Stimulated activated CD4-positive, alpha-beta T cell treated with anti-CD3 and anti-CD28 coated beads, TNF-alpha, amount 100 ng/mL, for 1 hour (primary cell): ENCODE results near the gene EFCAB10.
"Not testable (repeated sequence)": the region's sequence is repeated elsewhere in the genome, so short reads cannot be mapped to it uniquely, and the experiment has no call there.

Experiments used
- DNase-seq, 3 donors: peaks; one replicate each; pipeline ENCODE4 v3.0.0-alpha.2; 2020; ENCODE audit warnings: low read depth in 3 of 3, low spot score in 1 of 3

Gene EFCAB10

GRCh38 chr7:105599551-105599950 lies 18.3 kb upstream of the EFCAB10 start:
- DNase-seq: no peak

DNA sequence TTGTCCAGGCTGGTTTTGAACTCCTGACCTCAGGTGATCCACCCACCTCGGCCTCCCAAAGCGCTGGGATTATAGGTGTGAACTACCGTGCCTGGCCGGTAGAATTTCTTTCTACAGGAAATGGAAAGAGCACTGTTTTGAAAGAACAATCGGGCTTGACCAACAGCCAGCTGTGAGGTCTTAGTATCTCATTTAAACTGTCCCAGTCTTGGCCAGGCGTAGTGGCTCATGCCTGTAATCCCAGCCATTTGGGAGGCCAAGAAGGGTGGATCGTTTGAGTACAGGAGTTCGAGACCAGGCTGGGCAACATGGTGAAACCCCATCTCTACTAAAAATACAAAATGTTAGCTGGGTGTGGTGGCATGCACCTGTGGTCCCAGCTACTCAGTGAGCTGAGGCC lies 17.8 kb upstream of the EFCAB10 start:
- not testable (repeated sequence) for DNase-seq

- DNase-seq: no peak
Observed at GRCh38 chr7:105596866-105597265, 15.6 kb upstream of the EFCAB10 start.

GRCh38 chr7:105594034-105594433 lies 12.7 kb upstream of the EFCAB10 start:
- DNase-seq: no peak

DNA sequence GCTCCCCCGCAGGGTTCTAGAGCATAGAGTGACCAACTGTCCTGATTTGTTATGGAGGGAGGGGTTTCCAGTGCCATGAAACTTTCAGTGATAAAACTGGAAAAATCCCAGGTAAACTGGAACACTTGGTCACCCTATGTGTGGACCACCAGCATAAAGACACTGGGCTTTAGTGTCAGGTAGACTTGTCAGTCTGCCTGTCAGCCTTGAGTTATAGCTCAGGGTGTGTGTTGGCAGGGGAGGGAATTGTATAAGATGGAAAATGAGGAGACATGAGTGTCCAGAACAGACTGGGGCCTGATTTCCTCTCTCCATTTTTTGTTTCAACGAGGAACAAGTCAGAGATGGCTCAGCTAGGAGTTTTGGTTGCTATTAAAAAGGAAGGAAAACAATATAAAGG lies 10.2 kb upstream of the EFCAB10 start:
- no peak for DNase-seq

- DNase-seq: no peak
Observed at GRCh38 chr7:105590793-105591192, 9.5 kb upstream of the EFCAB10 start.

- DNase-seq: peak; percentile 2 to 14 (median 4)
Observed at GRCh38 chr7:105589356-105590077, 8.2 kb upstream of the EFCAB10 start.

GRCh38 chr7:105587909-105588635 lies 6.8 kb upstream of the EFCAB10 start:
- no peak for DNase-seq

- no peak for DNase-seq
Observed at GRCh38 chr7:105585850-105586500, 4.7 kb upstream of the EFCAB10 start.

DNA sequence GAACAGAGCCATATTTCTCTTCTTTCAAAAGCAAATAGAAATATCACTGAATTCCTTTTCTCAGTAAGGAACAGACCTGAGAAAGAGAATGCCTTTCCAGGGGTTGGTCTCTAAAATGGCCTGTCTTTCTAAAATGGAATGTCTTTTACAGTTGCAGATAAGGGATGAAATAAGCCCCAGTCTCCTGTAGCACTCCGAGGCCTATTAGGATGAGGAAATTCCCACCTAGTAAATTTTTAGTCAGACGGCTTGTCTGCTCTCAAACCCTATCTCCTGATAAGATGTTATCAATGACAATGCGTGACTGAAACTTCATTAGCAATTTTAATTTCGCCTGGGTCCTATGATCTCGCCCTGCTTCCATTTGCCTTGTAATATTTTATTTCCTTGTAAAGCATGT lies 2.9 kb upstream of the EFCAB10 start:
- DNase-seq: no peak

DNA sequence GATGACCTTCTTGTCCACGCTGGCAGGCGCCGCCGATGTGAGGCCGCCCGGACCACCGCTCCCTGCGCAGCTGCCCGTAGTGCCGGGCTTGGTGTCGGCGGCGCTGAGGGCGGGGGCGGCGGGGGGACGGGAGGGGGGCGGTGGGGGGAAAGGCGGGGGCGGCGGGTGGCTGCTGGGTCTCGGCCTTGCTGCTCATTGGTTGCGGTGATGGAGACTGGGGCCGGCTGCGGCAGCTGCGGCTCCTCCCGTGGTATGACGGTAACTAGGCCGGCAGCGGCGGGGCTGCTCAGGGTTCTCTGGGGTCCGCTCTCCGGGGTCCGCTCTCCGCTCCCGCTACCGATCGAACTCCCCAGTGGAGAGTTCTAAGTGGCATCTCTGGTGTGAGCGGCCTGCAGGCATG lies 1.8 kb upstream of the EFCAB10 start:
- DNase-seq: no peak

GRCh38 chr7:105580022-105580740 lies 1.1 kb downstream of the EFCAB10 start:
- DNase-seq: no peak

DNA sequence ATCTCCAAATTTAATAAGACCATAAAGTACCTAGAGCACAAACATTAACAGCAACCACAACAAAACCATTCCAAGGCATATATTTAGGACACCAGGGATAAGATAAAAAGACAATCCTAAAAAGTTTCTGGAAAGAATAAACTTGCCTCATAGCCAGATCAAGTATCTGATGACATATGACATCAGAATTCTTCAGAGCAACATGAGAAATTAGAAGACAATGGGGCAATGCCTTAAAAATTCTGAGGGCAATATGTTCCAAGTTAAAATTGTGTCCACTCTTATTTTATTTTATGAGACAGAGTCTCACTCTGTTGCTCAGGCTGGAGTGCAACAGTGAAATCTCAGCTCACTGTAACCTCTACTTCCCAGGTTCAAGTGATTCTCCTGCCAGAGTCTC lies 2.8 kb downstream of the EFCAB10 start:
- DNase-seq: no peak

DNA sequence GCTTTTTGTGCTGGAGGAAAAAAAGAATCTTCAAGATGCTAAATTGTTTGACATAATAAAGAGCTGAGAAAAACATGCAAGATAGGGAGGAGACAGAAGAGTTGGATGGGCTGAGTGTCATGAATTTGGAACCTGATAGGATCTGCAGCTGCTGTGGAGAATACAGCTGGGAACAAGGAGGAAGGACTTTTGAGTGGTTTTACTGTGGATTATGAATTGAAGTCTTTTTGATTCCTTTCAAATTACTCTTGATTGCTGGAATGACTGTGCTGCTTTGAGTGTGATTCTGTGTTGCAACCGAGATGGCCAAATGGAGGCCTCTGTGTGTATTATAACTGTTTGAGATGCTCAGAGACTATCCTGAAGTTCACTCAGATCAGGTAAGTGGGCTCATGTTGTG lies 4.0 kb downstream of the EFCAB10 start:
- no peak for DNase-seq

- no peak for DNase-seq
Observed at GRCh38 chr7:105571891-105572290, 9.4 kb downstream of the EFCAB10 start.

GRCh38 chr7:105567821-105568220 lies 13.5 kb downstream of the EFCAB10 start:
- no peak for DNase-seq

- DNase-seq: no peak
Observed at GRCh38 chr7:105567024-105567423, 14.3 kb downstream of the EFCAB10 start.

DNA sequence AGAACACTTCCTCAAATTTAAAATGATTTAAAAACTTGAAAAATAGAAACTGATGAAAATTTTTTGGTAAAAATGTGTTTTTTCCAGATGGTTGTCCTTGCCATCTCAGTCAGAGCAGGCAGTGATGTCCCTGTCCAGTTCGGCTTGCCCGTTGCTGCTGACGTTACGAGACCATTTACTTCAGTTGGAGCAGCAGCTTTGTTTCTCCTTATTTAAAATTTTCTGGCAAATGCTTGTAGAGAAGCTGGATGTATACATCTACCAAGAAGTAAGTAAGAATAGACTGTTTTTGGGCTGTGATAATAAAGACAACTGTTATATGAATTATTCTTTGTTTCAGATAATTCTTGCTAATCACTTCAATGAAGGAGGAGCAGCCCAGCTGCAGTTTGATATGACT lies 16.1 kb downstream of the EFCAB10 start:
- DNase-seq: no peak

GRCh38 chr7:105559926-105560325 lies 21.4 kb downstream of the EFCAB10 start:
- no peak for DNase-seq

GRCh38 chr7:105538339-105538738 lies 43.0 kb downstream of the EFCAB10 start:
- DNase-seq: no peak

DNA sequence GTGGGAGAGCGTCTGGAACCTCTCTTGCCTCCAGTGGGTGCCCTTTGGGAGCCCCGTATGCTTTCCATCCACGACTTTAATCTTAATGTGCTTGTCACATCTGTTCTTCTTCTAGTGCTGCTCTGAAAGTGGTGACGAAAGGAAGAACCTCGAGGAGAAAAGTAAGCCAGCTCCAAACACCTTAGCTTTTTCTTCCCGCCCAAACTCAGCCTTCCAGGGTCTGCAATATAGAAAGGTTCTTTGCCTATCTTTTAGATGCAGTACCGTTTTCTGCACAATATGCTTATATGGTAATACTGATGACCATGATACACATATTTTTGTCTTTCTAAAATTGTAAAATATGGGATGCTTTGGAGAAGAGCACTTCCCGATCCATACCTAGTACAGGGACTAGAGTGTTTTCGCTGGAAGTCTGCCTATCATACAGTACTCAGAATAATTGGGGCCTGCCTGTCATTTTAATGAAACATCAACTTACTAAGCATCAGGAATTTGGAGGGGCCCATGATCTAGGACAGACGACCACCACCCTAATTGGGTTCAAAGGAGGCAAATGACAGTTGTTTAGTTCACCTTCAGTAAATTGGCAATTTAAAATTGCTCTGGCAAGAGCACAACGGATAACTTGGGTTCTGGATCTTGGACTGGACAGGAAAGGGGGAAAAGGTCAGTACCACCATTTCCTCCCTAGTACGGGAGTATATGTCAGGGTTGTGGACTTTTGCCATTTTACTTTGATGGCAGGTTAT lies 48.4 kb downstream of the EFCAB10 start:
- DNase-seq: no peak
